Skeletal muscle satellite cell (primary cell): ENCODE results near the gene PDCD1LG2.
A peak's percentile ranks its signal among the peaks of the same experiment; 100 is the strongest.

ENCODE experiments used
- H3K27me3 ChIP-seq: 2 replicates; pipeline ENCODE4 v1.7.0; 2013; ENCODE audit warnings: low read length; ENCODE audit not compliant: control insufficient read depth, insufficient read depth
- H3K36me3 ChIP-seq: 2 replicates; pipeline ENCODE4 v1.7.0; 2013; ENCODE audit warnings: mild to moderate bottlenecking, control low read depth, low read length; ENCODE audit not compliant: insufficient read depth
- H3K4me1 ChIP-seq: 2 replicates; pipeline ENCODE4 v1.7.0; 2013; ENCODE audit warnings: low read length; ENCODE audit not compliant: control insufficient read depth, insufficient read depth
- H3K4me2 ChIP-seq: 2 replicates; pipeline ENCODE4 v1.7.0; 2013; ENCODE audit warnings: mild to moderate bottlenecking, low read length
- H3K4me3 ChIP-seq: 2 replicates; pipeline ENCODE4 v1.7.0; 2013; ENCODE audit warnings: low read length
- H3K9ac ChIP-seq: 2 replicates; pipeline ENCODE4 v1.7.0; 2013; ENCODE audit warnings: mild to moderate bottlenecking, low read depth, low read length, moderate library complexity
- H3K9me3 ChIP-seq: replicated peaks from 2 replicates; pipeline ENCODE4 v1.7.0; 2013; ENCODE audit warnings: mild to moderate bottlenecking, control low read depth, low read length

The PDCD1LG2 gene

GRCh38 chr9:5514617-5515260 is 4.4 kb downstream of the PDCD1LG2 start:
- Histone ChIP-seq H3K4me2 (no peak overlapping the region), H3K9ac (no peak overlapping the region), H3K27me3 (no peaks in the 10 kb centered on the region), H3K36me3 (peaks cover 7% of the 10 kb centered on the region), H3K4me3 (no peak overlapping the region), H3K4me1 (peaks cover 48% of the 10 kb centered on the region), H3K9me3 (no peaks in the 10 kb centered on the region)

DNA sequence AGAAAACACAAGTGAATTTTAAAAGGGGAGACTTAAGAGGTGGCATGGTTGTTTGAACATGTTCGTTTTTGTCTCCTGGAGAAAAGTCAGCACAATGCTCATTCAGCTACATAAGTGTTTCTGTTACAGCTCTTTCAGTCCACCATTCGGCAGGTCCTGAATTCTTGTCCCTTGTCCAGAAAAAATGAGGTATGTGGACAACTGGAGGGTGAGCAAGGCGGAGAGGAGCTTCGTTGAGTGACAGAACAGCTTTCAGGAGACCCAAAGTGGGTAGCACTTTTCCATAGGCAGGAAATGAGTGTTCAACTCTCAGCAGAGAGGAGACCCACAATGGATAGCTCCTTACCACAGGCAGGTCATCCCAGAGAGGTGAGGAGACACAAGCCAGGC is 4.9 kb downstream of the PDCD1LG2 start:
- Histone ChIP-seq H3K4me1 (peaks cover 43% of the 10 kb centered on the region), H3K27me3 (no peaks in the 10 kb centered on the region), H3K4me3 (no peak overlapping the region), H3K9me3 (no peaks in the 10 kb centered on the region), H3K4me2 (no peak overlapping the region), H3K9ac (no peak overlapping the region), H3K36me3 (peaks cover 7% of the 10 kb centered on the region)

GRCh38 chr9:5516453-5517220 is 6.3 kb downstream of the PDCD1LG2 start:
- peaks cover 29% of the 10 kb centered on the region for H3K4me1 ChIP-seq
- H3K36me3 ChIP-seq, result peaks cover 7% of the 10 kb centered on the region
- H3K9me3 ChIP-seq, result no peaks in the 10 kb centered on the region
- H3K4me2 ChIP-seq, result no peak overlapping the region
- H3K4me3 ChIP-seq, result no peak overlapping the region
- no peaks in the 10 kb centered on the region for H3K27me3 ChIP-seq
- H3K9ac ChIP-seq, result no peak overlapping the region

DNA sequence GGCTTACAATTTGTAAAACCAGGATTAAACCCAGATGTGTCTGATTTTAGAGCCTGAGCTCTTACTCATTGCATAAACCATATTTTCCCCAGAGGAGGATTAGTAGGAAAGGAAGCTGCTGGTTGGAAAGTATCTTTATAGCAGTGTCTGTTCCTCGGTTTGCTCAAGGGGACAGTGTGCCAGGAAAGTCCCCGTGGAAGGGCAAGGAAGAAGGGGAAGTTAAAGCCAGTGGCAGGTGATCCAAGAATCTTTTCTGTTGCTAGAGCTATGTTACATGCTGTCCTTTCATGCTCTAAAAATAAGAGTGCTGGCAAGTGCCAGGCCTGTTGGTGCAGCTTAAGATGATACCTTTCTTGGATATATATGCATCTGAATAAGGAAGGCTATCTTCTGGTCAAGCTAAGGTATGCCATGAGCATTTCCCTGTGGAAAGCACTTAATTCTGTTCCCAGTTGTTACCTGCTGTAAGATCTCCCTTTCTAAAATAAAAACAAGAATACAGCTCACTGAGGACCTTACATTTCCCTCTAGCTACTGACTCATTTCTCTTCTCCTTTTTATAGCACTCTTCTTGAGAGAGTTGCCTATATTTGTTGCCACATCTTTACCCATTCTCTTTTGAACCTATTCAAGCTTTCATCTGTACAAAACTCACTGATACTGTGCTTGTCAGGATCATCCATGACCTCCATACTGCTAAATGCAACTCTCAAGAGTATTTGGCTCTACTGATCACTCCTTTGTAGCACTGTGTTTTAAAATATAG is 8.0 kb downstream of the PDCD1LG2 start:
- H3K27me3 ChIP-seq, result no peaks in the 10 kb centered on the region
- peak overlapping the region; percentile 8 for H3K4me2 ChIP-seq
- H3K4me3 ChIP-seq, result no peak overlapping the region
- peaks cover 18% of the 10 kb centered on the region for H3K4me1 ChIP-seq
- H3K9ac ChIP-seq, result no peak overlapping the region
- peaks cover 11% of the 10 kb centered on the region for H3K36me3 ChIP-seq
- no peaks in the 10 kb centered on the region for H3K9me3 ChIP-seq

- Histone ChIP-seq H3K4me3 (no peak overlapping the region), H3K9me3 (no peaks in the 10 kb centered on the region), H3K4me1 (peaks cover 14% of the 10 kb centered on the region), H3K36me3 (peaks cover 16% of the 10 kb centered on the region), H3K27me3 (no peaks in the 10 kb centered on the region), H3K4me2 (no peak overlapping the region), H3K9ac (no peak overlapping the region)
These were observed 8.6 kb downstream of the PDCD1LG2 start for GRCh38 chr9:5518937-5519319.

DNA sequence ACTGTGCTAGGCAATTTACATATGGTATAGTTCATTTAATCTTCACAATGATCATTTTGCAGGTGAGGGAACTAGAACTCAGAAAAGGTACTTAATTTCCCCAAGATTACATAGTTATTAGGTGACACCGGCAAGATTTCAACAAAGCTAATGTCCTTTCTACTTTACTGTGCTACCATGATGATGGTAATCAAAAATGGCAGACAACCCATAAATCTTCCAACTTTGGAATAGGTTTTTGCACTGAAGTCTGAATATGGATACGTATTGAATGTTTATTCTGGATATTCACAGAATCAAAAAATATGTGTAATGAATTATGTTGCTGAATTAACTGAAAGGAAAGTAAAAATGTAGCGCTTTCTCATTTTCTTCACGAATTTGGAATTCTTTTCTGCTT is 13.8 kb downstream of the PDCD1LG2 start:
- no peak overlapping the region for H3K4me2 ChIP-seq
- no peaks in the 10 kb centered on the region for H3K9me3 ChIP-seq
- H3K36me3 ChIP-seq, result peaks cover 19% of the 10 kb centered on the region
- H3K9ac ChIP-seq, result no peak overlapping the region
- H3K27me3 ChIP-seq, result no peaks in the 10 kb centered on the region
- no peaks in the 10 kb centered on the region for H3K4me1 ChIP-seq
- no peak overlapping the region for H3K4me3 ChIP-seq

DNA sequence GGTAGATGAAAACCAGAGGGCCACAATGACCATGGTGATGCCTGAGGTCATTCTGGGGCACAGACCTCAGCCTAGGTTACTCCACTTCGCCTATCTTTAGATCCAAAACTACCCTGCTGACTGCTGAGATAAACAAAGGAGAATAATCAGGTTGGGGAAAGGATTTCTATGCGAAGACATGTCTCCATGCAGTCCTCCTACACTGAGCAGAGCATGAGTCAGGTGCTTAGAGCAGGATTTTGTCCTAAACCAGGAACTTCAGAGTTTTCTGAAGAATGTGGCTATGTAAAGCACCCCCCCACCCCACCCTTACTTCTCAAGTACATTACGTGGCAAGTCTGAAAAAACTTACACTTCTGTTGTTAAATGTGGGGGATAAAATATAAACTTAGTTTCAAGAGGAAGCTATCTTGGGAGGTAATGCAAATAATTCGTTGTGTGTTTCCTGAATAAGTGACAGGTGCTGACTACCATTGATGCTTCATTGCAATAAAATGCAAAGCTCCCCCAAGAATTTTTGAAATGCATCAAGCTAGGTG is 19.4 kb downstream of the PDCD1LG2 start:
- Histone ChIP-seq H3K4me3 (no peak overlapping the region), H3K36me3 (peaks cover 9% of the 10 kb centered on the region), H3K4me2 (no peak overlapping the region), H3K4me1 (peaks cover 3% of the 10 kb centered on the region), H3K9ac (no peak overlapping the region), H3K9me3 (no peaks in the 10 kb centered on the region), H3K27me3 (no peaks in the 10 kb centered on the region)

- H3K27me3 ChIP-seq, result no peaks in the 10 kb centered on the region
- H3K4me1 ChIP-seq, result peaks cover 3% of the 10 kb centered on the region
- no peak overlapping the region for H3K9ac ChIP-seq
- no peaks in the 10 kb centered on the region for H3K9me3 ChIP-seq
- no peak overlapping the region for H3K4me2 ChIP-seq
- peaks cover 6% of the 10 kb centered on the region for H3K36me3 ChIP-seq
- H3K4me3 ChIP-seq, result no peak overlapping the region
These were observed 21.0 kb downstream of the PDCD1LG2 start for GRCh38 chr9:5531101-5531882.

DNA sequence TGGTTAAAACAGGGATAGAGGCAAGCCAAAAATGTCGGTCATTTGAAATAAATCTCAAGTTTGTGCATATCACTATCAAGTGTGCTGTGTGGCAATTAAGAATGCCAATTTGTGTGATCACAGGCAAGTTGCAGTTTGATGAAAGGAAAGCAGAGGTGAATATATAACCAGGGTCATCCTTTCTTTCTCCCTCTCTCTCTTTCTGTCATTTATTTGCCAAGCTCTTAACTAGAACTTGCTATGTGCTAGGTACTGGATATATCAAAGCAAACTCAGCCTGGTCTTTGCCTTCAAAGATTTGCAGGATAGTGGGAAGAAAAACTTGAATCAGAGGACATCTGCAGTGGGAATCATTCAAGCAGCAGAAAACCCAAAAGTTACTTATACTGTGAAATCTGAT is 22.0 kb downstream of the PDCD1LG2 start:
- Histone ChIP-seq H3K9ac (no peak overlapping the region), H3K4me1 (peaks cover 3% of the 10 kb centered on the region), H3K27me3 (no peaks in the 10 kb centered on the region), H3K4me3 (no peak overlapping the region), H3K9me3 (no peaks in the 10 kb centered on the region), H3K36me3 (peaks cover 12% of the 10 kb centered on the region), H3K4me2 (no peak overlapping the region)

- Histone ChIP-seq H3K36me3 (peaks cover 12% of the 10 kb centered on the region), H3K9ac (no peak overlapping the region), H3K4me1 (peaks cover 3% of the 10 kb centered on the region), H3K27me3 (no peaks in the 10 kb centered on the region), H3K4me2 (no peak overlapping the region), H3K4me3 (no peak overlapping the region), H3K9me3 (no peaks in the 10 kb centered on the region)
These were observed 22.5 kb downstream of the PDCD1LG2 start for GRCh38 chr9:5532790-5533189.

GRCh38 chr9:5536684-5537083 is 26.4 kb downstream of the PDCD1LG2 start:
- no peak overlapping the region for H3K4me2 ChIP-seq
- no peaks in the 10 kb centered on the region for H3K9me3 ChIP-seq
- peaks cover 12% of the 10 kb centered on the region for H3K36me3 ChIP-seq
- no peak overlapping the region for H3K9ac ChIP-seq
- no peak overlapping the region for H3K4me3 ChIP-seq
- no peaks in the 10 kb centered on the region for H3K27me3 ChIP-seq
- no peaks in the 10 kb centered on the region for H3K4me1 ChIP-seq
